ENCODE results near the gene ANTKMT.

Gene ANTKMT

GRCh38 chr16:673399-673991, 47.5 kb upstream of the ANTKMT start:
- Histone ChIP-seq H3K4ac (ENCODE audit: low read length) (no peak overlapping the region), H3K9ac (ENCODE audit: low read depth, low read length, poor library complexity) (no peak overlapping the region), H4K91ac (ENCODE audit: low read depth, low read length, poor library complexity) (no peak overlapping the region), H3K27me3 (ENCODE audit: control insufficient read depth in 3 of 3, insufficient read depth in 3 of 3, low read depth in 1 of 3, low read length in 3 of 3) (peaks cover 0 to 14% (median 0%) of the 10 kb centered on the region in 3 experiments), H3K27ac (replicated peaks; ENCODE audit: low read length) (no peak overlapping the region), H3K4me1 (ENCODE audit: control insufficient read depth in 2 of 2, insufficient read depth in 1 of 2, low read depth in 1 of 2, low read length in 2 of 2) (peaks cover 2 to 13% of the 10 kb centered on the region in 2 donors), H3K23ac (ENCODE audit: low read depth, low read length, poor library complexity) (no peak overlapping the region), H3K79me1 (ENCODE audit: low read depth, low read length) (peaks cover 24% of the 10 kb centered on the region), H3K14ac (ENCODE audit: low read length) (peak overlapping the region; percentile 21), H2BK120ac (ENCODE audit: low read depth, low read length) (no peak overlapping the region), H4K8ac (ENCODE audit: low read depth, low read length) (no peak overlapping the region), H3K4me2 (ENCODE audit: insufficient read depth, low read length, poor library complexity, severe bottlenecking) (no peak overlapping the region), H3K9me3 (replicated peaks in 1 of 2; ENCODE audit: control insufficient read depth in 2 of 2, insufficient read depth in 1 of 2, low read depth in 1 of 2, low read length in 2 of 2) (no peaks in the 10 kb centered on the region), H2AK5ac (ENCODE audit: low read depth, low read length) (no peak overlapping the region), H3K36me3 (replicated peaks in 1 of 2; ENCODE audit: control insufficient read depth in 2 of 2, insufficient read depth in 2 of 2, low read length in 2 of 2) (peaks cover 37 to 57% of the 10 kb centered on the region in 2 donors), H2BK5ac (ENCODE audit: low read length) (peak overlapping the region; percentile 66), H2BK15ac (ENCODE audit: low read length) (no peak overlapping the region), H2BK12ac (ENCODE audit: low read length) (no peak overlapping the region), H3K18ac (ENCODE audit: low read length) (no peak overlapping the region), H3K4me3 (ENCODE audit: low read length in 2 of 2) (no peak overlapping the region), H2AFZ (ENCODE audit: low read length) (no peak overlapping the region)
- no CpG with 5 or more reads among the region's 18 CpGs for WGBS, 2 donors (ENCODE audit: extremely low coverage in 2 of 2, insufficient read length in 2 of 2, insufficient replicate concordance in 1 of 2)
- no peak for DNase-seq (ENCODE audit: low spot score)

- Histone ChIP-seq H2BK5ac (ENCODE audit: low read length) (no peak overlapping the region), H3K27ac (replicated peaks; ENCODE audit: low read length) (no peak overlapping the region), H4K91ac (ENCODE audit: low read depth, low read length, poor library complexity) (no peak overlapping the region), H3K14ac (ENCODE audit: low read length) (no peak overlapping the region), H3K4me2 (ENCODE audit: insufficient read depth, low read length, poor library complexity, severe bottlenecking) (peak overlapping the region; percentile 71), H3K4ac (ENCODE audit: low read length) (no peak overlapping the region), H3K23ac (ENCODE audit: low read depth, low read length, poor library complexity) (peak overlapping the region; percentile 97), H4K8ac (ENCODE audit: low read depth, low read length) (no peak overlapping the region), H3K36me3 (replicated peaks in 1 of 2; ENCODE audit: control insufficient read depth in 2 of 2, insufficient read depth in 2 of 2, low read length in 2 of 2) (peaks cover 36 to 53% of the 10 kb centered on the region in 2 donors), H3K4me1 (ENCODE audit: control insufficient read depth in 2 of 2, insufficient read depth in 1 of 2, low read depth in 1 of 2, low read length in 2 of 2) (peaks cover 0 to 10% of the 10 kb centered on the region in 2 donors), H3K4me3 (ENCODE audit: low read length in 2 of 2) (no peak overlapping the region), H2AFZ (ENCODE audit: low read length) (no peak overlapping the region), H3K79me1 (ENCODE audit: low read depth, low read length) (peaks cover 18% of the 10 kb centered on the region), H2BK12ac (ENCODE audit: low read length) (peak overlapping the region; percentile 41), H3K27me3 (ENCODE audit: control insufficient read depth in 3 of 3, insufficient read depth in 3 of 3, low read depth in 1 of 3, low read length in 3 of 3) (peaks cover 0 to 14% (median 0%) of the 10 kb centered on the region in 3 experiments), H2BK15ac (ENCODE audit: low read length) (no peak overlapping the region), H3K9me3 (replicated peaks in 1 of 2; ENCODE audit: control insufficient read depth in 2 of 2, insufficient read depth in 1 of 2, low read depth in 1 of 2, low read length in 2 of 2) (no peaks in the 10 kb centered on the region), H3K9ac (ENCODE audit: low read depth, low read length, poor library complexity) (no peak overlapping the region), H2AK5ac (ENCODE audit: low read depth, low read length) (peak overlapping the region; percentile 82), H3K18ac (ENCODE audit: low read length) (no peak overlapping the region), H2BK120ac (ENCODE audit: low read depth, low read length) (no peak overlapping the region)
- no peak for DNase-seq (ENCODE audit: low spot score)
- no CpG with 5 or more reads among the region's 22 CpGs for WGBS, 2 donors (ENCODE audit: extremely low coverage in 2 of 2, insufficient read length in 2 of 2, insufficient replicate concordance in 1 of 2)
These were observed 46.6 kb upstream of the ANTKMT start for GRCh38 chr16:674214-674881.

- H3K79me1 ChIP-seq (ENCODE audit: low read depth, low read length), result peaks cover 12% of the 10 kb centered on the region
- peaks cover 28 to 44% of the 10 kb centered on the region in 2 donors for H3K36me3 ChIP-seq (replicated peaks in 1 of 2; ENCODE audit: control insufficient read depth in 2 of 2, insufficient read depth in 2 of 2, low read length in 2 of 2)
- peak within 1 kb of the TSS; percentile 71 for H3K4me2 ChIP-seq (ENCODE audit: insufficient read depth, low read length, poor library complexity, severe bottlenecking)
- H3K4ac ChIP-seq (ENCODE audit: low read length), result peak within 1 kb of the TSS; percentile 95
- H3K27ac ChIP-seq (replicated peaks; ENCODE audit: low read length), result no peak within 1 kb of the TSS
- H3K4me3 ChIP-seq (ENCODE audit: low read length in 2 of 2), result peak within 1 kb of the TSS in 1 of 2 donors; percentile 73
- H3K9me3 ChIP-seq (replicated peaks in 1 of 2; ENCODE audit: control insufficient read depth in 2 of 2, insufficient read depth in 1 of 2, low read depth in 1 of 2, low read length in 2 of 2), result no peaks in the 10 kb centered on the region
- peak within 1 kb of the TSS; percentile 84 for H3K9ac ChIP-seq (ENCODE audit: low read depth, low read length, poor library complexity)
- H2AK5ac ChIP-seq (ENCODE audit: low read depth, low read length), result peak within 1 kb of the TSS; percentile 82
- H3K27me3 ChIP-seq (ENCODE audit: control insufficient read depth in 3 of 3, insufficient read depth in 3 of 3, low read depth in 1 of 3, low read length in 3 of 3), result peaks cover 0 to 14% (median 0%) of the 10 kb centered on the region in 3 experiments
- WGBS, 2 donors (ENCODE audit: extremely low coverage in 2 of 2, insufficient read length in 2 of 2, insufficient replicate concordance in 1 of 2), result no CpG with 5 or more reads among the region's 73 CpGs
- H3K14ac ChIP-seq (ENCODE audit: low read length), result peak within 1 kb of the TSS; percentile 94
- H2AFZ ChIP-seq (ENCODE audit: low read length), result no peak within 1 kb of the TSS
- H2BK5ac ChIP-seq (ENCODE audit: low read length), result no peak within 1 kb of the TSS
- no peak within 1 kb of the TSS for H4K91ac ChIP-seq (ENCODE audit: low read depth, low read length, poor library complexity)
- peak within 1 kb of the TSS; percentile 97 for H3K23ac ChIP-seq (ENCODE audit: low read depth, low read length, poor library complexity)
- no peak within 1 kb of the TSS for H2BK12ac ChIP-seq (ENCODE audit: low read length)
- peaks cover 0 to 10% of the 10 kb centered on the region in 2 donors for H3K4me1 ChIP-seq (ENCODE audit: control insufficient read depth in 2 of 2, insufficient read depth in 1 of 2, low read depth in 1 of 2, low read length in 2 of 2)
- H3K18ac ChIP-seq (ENCODE audit: low read length), result peak within 1 kb of the TSS; percentile 91
- DNase-seq (ENCODE audit: low spot score), result no peak
- peak within 1 kb of the TSS; percentile 31 for H2BK120ac ChIP-seq (ENCODE audit: low read depth, low read length)
- peak within 1 kb of the TSS; percentile 3 for H2BK15ac ChIP-seq (ENCODE audit: low read length)
- H4K8ac ChIP-seq (ENCODE audit: low read depth, low read length), result peak within 1 kb of the TSS; percentile 65
These were observed 45.7 kb upstream of the ANTKMT start, which contains the start of gene RHBDL1 for GRCh38 chr16:674968-675883. RHBDL1 (plus strand) TSS chr16:675671; CDS start chr16:675791, 120 bp downstream.
